CD4-positive, alpha-beta T cell treated with Interleukin-17A for 1 hour (primary cell): ENCODE data around the gene CDCA5.

Source experiments
- DNase-seq: peaks from one replicate; pipeline ENCODE4 v3.0.0-alpha.2; 2020

Gene CDCA5

GRCh38 chr11:65067446-65067845, 16.4 kb downstream of the CDCA5 start:
- DNase-seq, result no peak

GRCh38 chr11:65066805-65067291, 17.0 kb downstream of the CDCA5 start:
- no peak for DNase-seq

- no peak for DNase-seq
Measured at GRCh38 chr11:65066315-65066714, 17.5 kb downstream of the CDCA5 start.

GRCh38 chr11:65065851-65066250, 18.0 kb downstream of the CDCA5 start:
- DNase-seq, result no peak

- no peak for DNase-seq
Measured at GRCh38 chr11:65064847-65065240, 19.0 kb downstream of the CDCA5 start.

GRCh38 chr11:65063532-65063931, 20.3 kb downstream of the CDCA5 start:
- no peak for DNase-seq

- no peak for DNase-seq
Measured at GRCh38 chr11:65060913-65061408, 22.9 kb downstream of the CDCA5 start.

- DNase-seq, result no peak
Measured at GRCh38 chr11:65059959-65060824, 23.6 kb downstream of the CDCA5 start.

- no peak for DNase-seq
Measured at GRCh38 chr11:65059523-65059922, 24.3 kb downstream of the CDCA5 start.

GRCh38 chr11:65058419-65059054, 25.3 kb downstream of the CDCA5 start, which contains the start of gene NAALADL1:
Gene NAALADL1 (minus strand): TSS chr11:65058553. CDS start chr11:65058521, 32 bp downstream.
- DNase-seq, result no peak

- no peak for DNase-seq
Measured at GRCh38 chr11:65058012-65058411, 25.8 kb downstream of the CDCA5 start.

GRCh38 chr11:65057526-65057925, 26.3 kb downstream of the CDCA5 start:
- DNase-seq, result no peak

- no peak for DNase-seq
Measured at GRCh38 chr11:65056999-65057398, 26.8 kb downstream of the CDCA5 start.

GRCh38 chr11:65055538-65055937, 28.3 kb downstream of the CDCA5 start:
- no peak for DNase-seq

GRCh38 chr11:65053827-65054508, 29.9 kb downstream of the CDCA5 start:
- peak; percentile 40 for DNase-seq

GRCh38 chr11:65051398-65051858, 32.4 kb downstream of the CDCA5 start:
- no peak for DNase-seq

- peak; percentile 8 for DNase-seq
Measured at GRCh38 chr11:65047581-65048422, 36.0 kb downstream of the CDCA5 start.

- DNase-seq, result no peak
Measured at GRCh38 chr11:65045728-65046127, 38.1 kb downstream of the CDCA5 start.

GRCh38 chr11:65045061-65045460, 38.8 kb downstream of the CDCA5 start:
- DNase-seq, result no peak

GRCh38 chr11:65043881-65044501, 39.8 kb downstream of the CDCA5 start:
- no peak for DNase-seq

- no peak for DNase-seq
Measured at GRCh38 chr11:65042891-65043290, 40.9 kb downstream of the CDCA5 start.
